ENCODE results near the gene PRAMEF9. TPM values are rescaled to one million over a fixed set of nuclear protein-coding genes. Genes with fewer than 3 reads are reported as not detected.
"Not testable (repeated sequence)": the region's sequence is repeated elsewhere in the genome, so short reads cannot be mapped to it uniquely, and the experiment has no call there.

The PRAMEF9 gene
- total RNA-seq, 5 donors from 2014 or later (not counting 1 experiment from before 2014, with no cell fraction given), result not detected

GRCh38 chr1:13222788-13223187 is 51.1 kb downstream of the PRAMEF9 start:
- H3K36me3 ChIP-seq (ENCODE audit: control insufficient read depth in 2 of 2, extremely low read depth in 1 of 2, insufficient read depth in 1 of 2, low read length in 1 of 2); H3K27ac Mint-ChIP-seq; H3K27ac ChIP-seq (ENCODE audit: low read length); H3K4me1 ChIP-seq (ENCODE audit: control insufficient read depth in 1 of 2, extremely low read depth in 1 of 2, insufficient read depth in 2 of 2, low read length in 2 of 2); H3K4me3 ChIP-seq (ENCODE audit: control insufficient read depth in 1 of 2, extremely low read depth in 1 of 2, low read length in 1 of 2); H3K9me3 Mint-ChIP-seq; CTCF ChIA-PET; H3K27me3 ChIP-seq (replicated peaks in 1 of 2; ENCODE audit: control insufficient read depth in 2 of 2, extremely low read depth in 1 of 2, insufficient read depth in 2 of 2, low read length in 1 of 2); H3K4me3 Mint-ChIP-seq; ATAC-seq (replicated peaks in 1 of 4); POLR2A ChIA-PET; H3K4me1 Mint-ChIP-seq; DNase-seq; H3K9me3 ChIP-seq; H3K36me3 Mint-ChIP-seq: not testable (repeated sequence)
- peaks cover 4 to 11% of the 10 kb centered on the region in 2 donors for H3K27me3 Mint-ChIP-seq
- no CpG with 5 or more reads among the region's 4 CpGs for WGBS (ENCODE audit: insufficient coverage)

GRCh38 chr1:13224480-13225060 is 52.9 kb downstream of the PRAMEF9 start:
- Histone ChIP-seq H3K36me3 (ENCODE audit: control insufficient read depth in 2 of 2, extremely low read depth in 1 of 2, insufficient read depth in 1 of 2, low read length in 1 of 2) (no peaks in the 10 kb centered on the region), H3K27me3 (replicated peaks in 1 of 2; ENCODE audit: control insufficient read depth in 2 of 2, extremely low read depth in 1 of 2, insufficient read depth in 2 of 2, low read length in 1 of 2) (peaks cover 0 to 8% of the 10 kb centered on the region in 2 experiments), H3K4me3 (ENCODE audit: control insufficient read depth in 1 of 2, extremely low read depth in 1 of 2, low read length in 1 of 2) (no peak overlapping the region), H3K27ac (ENCODE audit: low read length) (no peak overlapping the region), H3K4me1 (ENCODE audit: control insufficient read depth in 1 of 2, extremely low read depth in 1 of 2, insufficient read depth in 2 of 2, low read length in 2 of 2) (no peaks in the 10 kb centered on the region), H3K9me3 (no peaks in the 10 kb centered on the region)
- Mint-ChIP-seq H3K4me3 (no peak overlapping the region), H3K27ac (no peak overlapping the region), H3K27me3 (peaks cover 4 to 15% of the 10 kb centered on the region in 2 donors), H3K4me1 (no peaks in the 10 kb centered on the region), H3K9me3 (no peaks in the 10 kb centered on the region), H3K36me3 (no peaks in the 10 kb centered on the region)
- ATAC-seq (replicated peaks in 1 of 4), result no peak
- POLR2A ChIA-PET, result no interaction called here
- no peak for DNase-seq
- 87% methylated on average over 3 of the region's 5 CpGs for WGBS (ENCODE audit: insufficient coverage)
- CTCF ChIA-PET, result interaction anchor here in 1 of 2 donors (0.5 kb wide), 1 partner anchor 175 kb away, joined by 4 read pairs; no protein-coding TSS in a partner anchor

DNA sequence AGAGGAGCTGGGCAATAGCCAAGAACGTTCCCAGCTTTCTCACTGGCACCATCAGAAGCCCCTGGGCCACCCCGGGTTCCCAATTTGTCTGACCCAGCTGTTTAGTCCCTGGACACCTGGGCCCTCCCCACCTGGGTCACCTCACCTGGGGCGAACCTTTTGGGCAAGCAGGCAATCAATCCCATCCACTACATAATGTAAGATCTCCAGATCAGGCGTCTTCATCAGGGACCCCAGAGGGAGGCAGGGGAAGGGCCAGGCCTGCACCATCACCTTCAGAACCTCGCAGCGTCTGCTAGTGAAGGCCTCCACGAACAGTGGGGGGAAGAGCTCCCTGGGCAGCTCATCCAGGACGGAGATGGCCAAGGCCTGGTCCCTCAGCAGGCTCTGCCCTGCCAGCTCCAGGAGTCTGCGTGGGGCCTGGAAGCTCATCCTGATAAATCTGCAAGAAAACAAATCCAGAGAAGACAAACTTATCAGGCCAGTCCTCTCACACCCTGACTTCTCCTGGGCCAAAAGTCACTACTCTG is 54.1 kb downstream of the PRAMEF9 start, which contains the start of gene PRAMEF18:
Gene PRAMEF18 (minus strand): TSS at position 480 of the 530 bp plus-strand sequence. CDS start 48 bp downstream, at position 432.
- H3K36me3 Mint-ChIP-seq; H3K27ac Mint-ChIP-seq; CTCF ChIA-PET; H3K4me1 Mint-ChIP-seq; H3K4me1 ChIP-seq (ENCODE audit: control insufficient read depth in 1 of 2, extremely low read depth in 1 of 2, insufficient read depth in 2 of 2, low read length in 2 of 2); H3K9me3 ChIP-seq; H3K9me3 Mint-ChIP-seq; ATAC-seq (replicated peaks in 1 of 4); H3K4me3 Mint-ChIP-seq; POLR2A ChIA-PET; H3K4me3 ChIP-seq (ENCODE audit: control insufficient read depth in 1 of 2, extremely low read depth in 1 of 2, low read length in 1 of 2); H3K27ac ChIP-seq (ENCODE audit: low read length); H3K36me3 ChIP-seq (ENCODE audit: control insufficient read depth in 2 of 2, extremely low read depth in 1 of 2, insufficient read depth in 1 of 2, low read length in 1 of 2): not testable (repeated sequence)
- peak in 1 of 35 experiments; percentile 0 for DNase-seq
- H3K27me3 ChIP-seq (replicated peaks in 1 of 2; ENCODE audit: control insufficient read depth in 2 of 2, extremely low read depth in 1 of 2, insufficient read depth in 2 of 2, low read length in 1 of 2), result peaks cover 0 to 15% of the 10 kb centered on the region in 2 experiments
- H3K27me3 Mint-ChIP-seq, result peaks cover 4 to 15% of the 10 kb centered on the region in 2 donors
- WGBS (ENCODE audit: insufficient coverage), result 81% methylated on average over 4 of the region's 9 CpGs

DNA sequence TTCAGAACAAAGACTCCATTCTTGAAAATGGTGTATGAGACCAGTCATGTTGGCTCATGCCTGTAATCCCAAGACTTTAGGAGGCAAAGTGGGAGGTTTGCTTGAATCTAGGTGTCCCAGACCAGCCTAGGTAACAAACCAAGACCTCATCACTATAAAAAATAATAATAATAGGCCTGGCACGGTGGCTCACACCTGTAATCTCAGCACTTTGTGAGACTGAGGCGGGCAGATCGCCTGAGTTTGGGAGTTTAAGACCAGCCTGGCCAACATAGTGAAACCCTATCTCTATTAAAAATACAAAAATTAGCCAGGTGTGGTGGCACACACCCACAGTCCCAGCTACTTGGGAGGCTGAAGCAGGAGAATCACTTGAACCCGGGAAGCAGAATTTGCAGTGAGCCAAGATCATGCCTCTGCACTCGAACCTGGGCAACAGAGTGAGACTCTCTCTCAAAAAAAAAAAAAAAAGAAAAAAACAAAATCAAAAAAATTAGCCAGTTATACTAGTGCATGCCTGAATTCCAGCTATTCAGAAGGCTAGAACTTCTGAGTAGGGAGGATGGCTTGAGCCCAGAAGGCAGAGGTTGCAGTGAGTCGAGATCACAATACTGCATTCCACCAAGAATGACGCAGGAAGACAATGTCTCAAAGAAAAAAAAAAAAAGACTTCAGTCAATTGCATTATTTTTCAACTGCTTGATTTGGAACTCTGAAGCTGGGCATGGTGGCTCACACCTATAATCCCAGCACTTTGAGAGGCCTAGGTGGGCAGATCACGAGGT is 55.8 kb downstream of the PRAMEF9 start:
- H3K9me3 Mint-ChIP-seq; POLR2A ChIA-PET; DNase-seq; H3K9me3 ChIP-seq; H3K4me3 ChIP-seq (ENCODE audit: control insufficient read depth in 1 of 2, extremely low read depth in 1 of 2, low read length in 1 of 2); H3K27ac Mint-ChIP-seq; H3K4me3 Mint-ChIP-seq; ATAC-seq (replicated peaks in 1 of 4); H3K36me3 ChIP-seq (ENCODE audit: control insufficient read depth in 2 of 2, extremely low read depth in 1 of 2, insufficient read depth in 1 of 2, low read length in 1 of 2); H3K27ac ChIP-seq (ENCODE audit: low read length); H3K4me1 Mint-ChIP-seq; H3K4me1 ChIP-seq (ENCODE audit: control insufficient read depth in 1 of 2, extremely low read depth in 1 of 2, insufficient read depth in 2 of 2, low read length in 2 of 2); H3K36me3 Mint-ChIP-seq: not testable (repeated sequence)
- CTCF ChIA-PET, result interaction anchor here in 1 of 2 donors (0.7 kb wide), 2 partner anchors 1101 to 1600 kb away, joined by 3 to 7 read pairs; no protein-coding TSS in a partner anchor
- WGBS (ENCODE audit: insufficient coverage), result 87% methylated on average over 6 of the region's 8 CpGs
- H3K27me3 Mint-ChIP-seq, result peaks cover 4 to 15% of the 10 kb centered on the region in 2 donors
- peaks cover 0 to 15% of the 10 kb centered on the region in 2 experiments for H3K27me3 ChIP-seq (replicated peaks in 1 of 2; ENCODE audit: control insufficient read depth in 2 of 2, extremely low read depth in 1 of 2, insufficient read depth in 2 of 2, low read length in 1 of 2)

GRCh38 chr1:13228343-13228781 is 56.7 kb downstream of the PRAMEF9 start:
- Histone ChIP-seq H3K4me3 (ENCODE audit: control insufficient read depth in 1 of 2, extremely low read depth in 1 of 2, low read length in 1 of 2) (no peak overlapping the region), H3K4me1 (ENCODE audit: control insufficient read depth in 1 of 2, extremely low read depth in 1 of 2, insufficient read depth in 2 of 2, low read length in 2 of 2) (no peaks in the 10 kb centered on the region), H3K27ac (ENCODE audit: low read length) (no peak overlapping the region), H3K36me3 (ENCODE audit: control insufficient read depth in 2 of 2, extremely low read depth in 1 of 2, insufficient read depth in 1 of 2, low read length in 1 of 2) (no peaks in the 10 kb centered on the region), H3K27me3 (replicated peaks in 1 of 2; ENCODE audit: control insufficient read depth in 2 of 2, extremely low read depth in 1 of 2, insufficient read depth in 2 of 2, low read length in 1 of 2) (peaks cover 0 to 15% of the 10 kb centered on the region in 2 experiments), H3K9me3 (no peaks in the 10 kb centered on the region)
- ChIA-PET POLR2A (no interaction called here), CTCF (no interaction called here)
- 78% methylated on average over 7 of the region's 7 CpGs for WGBS (ENCODE audit: insufficient coverage)
- H3K27me3 Mint-ChIP-seq, result peaks cover 4 to 15% of the 10 kb centered on the region in 2 donors
- no peaks in the 10 kb centered on the region for H3K4me1 Mint-ChIP-seq
- no peak overlapping the region for H3K27ac Mint-ChIP-seq
- no peaks in the 10 kb centered on the region for H3K9me3 Mint-ChIP-seq
- H3K4me3 Mint-ChIP-seq, result no peak overlapping the region
- no peaks in the 10 kb centered on the region for H3K36me3 Mint-ChIP-seq
- ATAC-seq (replicated peaks in 1 of 4) (no peak), DNase-seq (peak in 17 of 35 experiments; percentile 2 to 32 (median 16))
